Measurements from ENCODE around the gene IL12RB2. TPM values are rescaled to one million over a fixed set of nuclear protein-coding genes. Genes with fewer than 3 reads are reported as not detected.

IL12RB2 gene
- total RNA-seq, 6 experiments from 2014 or later = 0.12 to 1.3 (median 0.31) TPM

GRCh38 chr1:67300561-67300960 lies 7.1 kb upstream of the IL12RB2 start:
- ATAC-seq (no peak), DNase-seq (no peak)
- WGBS (ENCODE audit: insufficient coverage, low coverage, low lambda C conversion rate, missing lambda C conversion rate) = 28% methylated on average over 2 of the region's 2 CpGs
- Histone ChIP-seq H3K27me3 (no peaks in the 10 kb centered on the region), H3K4me3 (no peak overlapping the region), H3K27ac (no peak overlapping the region), H3K4me1 (no peaks in the 10 kb centered on the region), H3K36me3 (no peaks in the 10 kb centered on the region), H3K9me3 (no peaks in the 10 kb centered on the region)
- TF ChIP-seq POLR2A (IDR thresholded peaks at IDR 0.05) = no peak
- TF ChIP-seq, protein P1, sequence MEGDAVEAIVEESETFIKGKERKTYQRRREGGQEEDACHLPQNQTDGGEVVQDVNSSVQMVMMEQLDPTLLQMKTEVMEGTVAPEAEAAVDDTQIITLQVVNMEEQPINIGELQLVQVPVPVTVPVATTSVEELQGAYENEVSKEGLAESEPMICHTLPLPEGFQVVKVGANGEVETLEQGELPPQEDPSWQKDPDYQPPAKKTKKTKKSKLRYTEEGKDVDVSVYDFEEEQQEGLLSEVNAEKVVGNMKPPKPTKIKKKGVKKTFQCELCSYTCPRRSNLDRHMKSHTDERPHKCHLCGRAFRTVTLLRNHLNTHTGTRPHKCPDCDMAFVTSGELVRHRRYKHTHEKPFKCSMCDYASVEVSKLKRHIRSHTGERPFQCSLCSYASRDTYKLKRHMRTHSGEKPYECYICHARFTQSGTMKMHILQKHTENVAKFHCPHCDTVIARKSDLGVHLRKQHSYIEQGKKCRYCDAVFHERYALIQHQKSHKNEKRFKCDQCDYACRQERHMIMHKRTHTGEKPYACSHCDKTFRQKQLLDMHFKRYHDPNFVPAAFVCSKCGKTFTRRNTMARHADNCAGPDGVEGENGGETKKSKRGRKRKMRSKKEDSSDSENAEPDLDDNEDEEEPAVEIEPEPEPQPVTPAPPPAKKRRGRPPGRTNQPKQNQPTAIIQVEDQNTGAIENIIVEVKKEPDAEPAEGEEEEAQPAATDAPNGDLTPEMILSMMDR (IDR thresholded peaks at IDR 0.05) = no peak
- intact Hi-C loops (cut with DNase I) = no loop called here

- Histone ChIP-seq H3K4me3 (no peak overlapping the region), H3K4me1 (peaks cover 0 to 9% (median 0%) of the 10 kb centered on the region in 4 donors), H3K27ac (no peak overlapping the region), H3K27me3 (peaks cover 0 to 13% of the 10 kb centered on the region in 2 donors), H3K36me3 (no peaks in the 10 kb centered on the region), H3K9me3 (no peaks in the 10 kb centered on the region)
- intact Hi-C loops (cut with DNase I) = no loop called here
- WGBS (ENCODE audit: insufficient coverage, low coverage, low lambda C conversion rate, missing lambda C conversion rate) = 53% methylated on average over 3 of the region's 3 CpGs
- ATAC-seq = no peak
- no peak for DNase-seq
- TF ChIP-seq, protein P1 (IDR thresholded peaks at IDR 0.05) = no peak
- no peak for TF ChIP-seq POLR2A (IDR thresholded peaks at IDR 0.05)
Measured at GRCh38 chr1:67304023-67304422, 3.6 kb upstream of the IL12RB2 start.

DNA sequence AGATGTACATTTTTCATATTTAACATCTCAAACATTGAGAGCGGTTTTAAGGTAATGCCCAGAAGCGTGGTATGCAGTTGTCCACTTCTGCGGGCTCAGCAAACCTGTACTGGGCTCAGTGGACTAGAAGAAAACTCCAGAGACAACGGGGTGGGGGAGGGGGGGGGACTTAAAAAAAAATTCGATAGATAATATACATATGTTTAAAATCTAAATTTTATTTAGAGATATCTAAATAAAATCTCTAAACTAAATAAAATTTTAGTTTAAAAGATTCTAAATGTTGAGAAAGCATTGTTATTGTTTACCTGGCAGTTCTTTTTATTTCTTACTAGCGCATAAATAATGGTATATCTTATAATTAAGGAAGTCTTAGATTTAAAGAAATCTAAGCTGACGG lies 1.1 kb upstream of the IL12RB2 start:
- 73% methylated on average over 7 of the region's 7 CpGs for whole genome bisulfite sequencing (ENCODE audit: insufficient coverage, low coverage, low lambda C conversion rate, missing lambda C conversion rate)
- peaks cover 0 to 13% of the 10 kb centered on the region in 2 donors for H3K27me3 ChIP-seq
- ATAC-seq (no peak), DNase-seq (no peak)
- TF ChIP-seq, protein P1 (IDR thresholded peaks at IDR 0.05) = no peak
- no peak for TF ChIP-seq POLR2A (IDR thresholded peaks at IDR 0.05)
- intact Hi-C loops (cut with DNase I) = no loop called here
- no peaks in the 10 kb centered on the region for H3K36me3 ChIP-seq
- peaks cover 0 to 9% (median 0%) of the 10 kb centered on the region in 4 donors for H3K4me1 ChIP-seq
- H3K27ac ChIP-seq = no peak overlapping the region
- H3K4me3 ChIP-seq = no peak overlapping the region
- no peaks in the 10 kb centered on the region for H3K9me3 ChIP-seq

DNA sequence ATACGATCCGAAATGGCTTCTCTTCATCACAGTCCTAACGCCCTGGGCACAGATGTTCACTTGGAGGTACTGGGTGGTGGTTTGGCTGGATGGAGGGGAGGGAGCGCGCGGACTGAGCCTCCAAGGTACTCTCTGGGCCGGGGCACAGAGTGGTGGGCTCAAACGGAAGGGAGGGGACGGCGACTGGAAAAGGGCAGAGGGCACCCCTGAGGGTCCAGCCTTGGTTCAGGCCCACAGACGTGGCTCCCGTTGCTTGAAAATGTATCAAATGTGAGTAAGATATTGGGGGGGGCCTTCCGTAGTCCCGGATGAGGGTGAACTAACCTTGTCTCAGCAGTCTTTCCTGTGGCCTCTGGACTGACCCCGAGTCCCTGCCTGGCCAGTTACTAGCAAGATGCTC lies 463 bp downstream of the IL12RB2 start:
- TF ChIP-seq, protein P1 (IDR thresholded peaks at IDR 0.05) = no peak
- TF ChIP-seq POLR2A (IDR thresholded peaks at IDR 0.05) = no peak
- WGBS (ENCODE audit: insufficient coverage, low coverage, low lambda C conversion rate, missing lambda C conversion rate) = 10% methylated on average over 11 of the region's 15 CpGs
- DNase-seq = no peak
- ATAC-seq = peak in 2 of 4 donors; percentile 12 to 16
- peaks cover 0 to 13% of the 10 kb centered on the region in 2 donors for H3K27me3 ChIP-seq
- H3K27ac ChIP-seq = no peak overlapping the region
- intact Hi-C loops (cut with DNase I) = no loop called here
- peaks cover 0 to 9% (median 0%) of the 10 kb centered on the region in 4 donors for H3K4me1 ChIP-seq
- no peaks in the 10 kb centered on the region for H3K36me3 ChIP-seq
- H3K4me3 ChIP-seq = peak overlapping the region in 2 of 3 donors; percentile 31 to 51
- no peaks in the 10 kb centered on the region for H3K9me3 ChIP-seq

- Histone ChIP-seq H3K27me3 (peaks cover 0 to 7% of the 10 kb centered on the region in 2 donors), H3K27ac (no peak overlapping the region), H3K4me3 (no peak overlapping the region), H3K36me3 (no peaks in the 10 kb centered on the region), H3K4me1 (peaks cover 0 to 5% (median 0%) of the 10 kb centered on the region in 4 donors), H3K9me3 (no peaks in the 10 kb centered on the region)
- DNase-seq (no peak), ATAC-seq (peak in 1 of 4 donors; percentile 51)
- intact Hi-C loops (cut with DNase I) = no loop called here
- 49% methylated on average over 2 of the region's 2 CpGs for WGBS (ENCODE audit: insufficient coverage, low coverage, low lambda C conversion rate, missing lambda C conversion rate)
- TF ChIP-seq POLR2A (IDR thresholded peaks at IDR 0.05) = no peak
- TF ChIP-seq, protein P1 (IDR thresholded peaks at IDR 0.05) = no peak
Measured at GRCh38 chr1:67312615-67313014, 4.9 kb downstream of the IL12RB2 start.
